Measurements from ENCODE around the gene FHL2. TPM values are rescaled to one million over a fixed set of nuclear protein-coding genes. Genes with fewer than 3 reads are reported as not detected.

FHL2 gene
- total RNA-seq, 3 donors from 2014 or later = 20.0 to 128 (median 98.2) TPM

- Histone ChIP-seq H3K27ac (peak overlapping the region; percentile 75 to 83), H3K27me3 (no peaks in the 10 kb centered on the region), H3K9me3 (no peaks in the 10 kb centered on the region), H3K4me1 (peaks cover 3 to 8% of the 10 kb centered on the region in 2 donors), H3K36me3 (no peaks in the 10 kb centered on the region), H3K4me3 (peak overlapping the region in 1 of 3 donors; percentile 17)
- intact Hi-C loops (cut with DNase I; ENCODE audit: low total_unique reads) = loop anchor here (10.0 kb wide), 1 partner anchor 315 kb away; no protein-coding TSS in a partner anchor
- no peak for TF ChIP-seq POLR2A (IDR thresholded peaks at IDR 0.05)
- TF ChIP-seq POLR2AphosphoS5 (IDR thresholded peaks at IDR 0.05) = peak; percentile 47 to 76 (median 75)
- no peak for TF ChIP-seq CTCF (IDR thresholded peaks at IDR 0.05)
- peak; percentile 63 to 94 for DNase-seq (ENCODE audit: low spot score in 2 of 2)
These were observed 10.9 kb upstream of the FHL2 start for GRCh38 chr2:105409717-105410116.

- H3K4me3 ChIP-seq = no peak overlapping the region
- no peaks in the 10 kb centered on the region for H3K36me3 ChIP-seq
- H3K27me3 ChIP-seq = no peaks in the 10 kb centered on the region
- no peak for DNase-seq (ENCODE audit: low spot score in 2 of 2)
- intact Hi-C loops (cut with DNase I; ENCODE audit: low total_unique reads) = no loop called here
- H3K9me3 ChIP-seq = no peaks in the 10 kb centered on the region
- peaks cover 3 to 8% of the 10 kb centered on the region in 2 donors for H3K4me1 ChIP-seq
- no peak for TF ChIP-seq POLR2AphosphoS5 (IDR thresholded peaks at IDR 0.05)
- TF ChIP-seq CTCF (IDR thresholded peaks at IDR 0.05) = no peak
- no peak for TF ChIP-seq POLR2A (IDR thresholded peaks at IDR 0.05)
- H3K27ac ChIP-seq = peak overlapping the region; percentile 75 to 76
These were observed 9.3 kb upstream of the FHL2 start for GRCh38 chr2:105407946-105408743.

- no peak for DNase-seq (ENCODE audit: low spot score in 2 of 2)
- Histone ChIP-seq H3K4me1 (peaks cover 3 to 8% of the 10 kb centered on the region in 2 donors), H3K9me3 (no peaks in the 10 kb centered on the region), H3K4me3 (no peak overlapping the region), H3K27ac (no peak overlapping the region), H3K36me3 (no peaks in the 10 kb centered on the region), H3K27me3 (no peaks in the 10 kb centered on the region)
- TF ChIP-seq POLR2A (IDR thresholded peaks at IDR 0.05) = no peak
- TF ChIP-seq POLR2AphosphoS5 (IDR thresholded peaks at IDR 0.05) = no peak
- TF ChIP-seq CTCF (IDR thresholded peaks at IDR 0.05) = no peak
- intact Hi-C loops (cut with DNase I; ENCODE audit: low total_unique reads) = no loop called here
These were observed 7.4 kb upstream of the FHL2 start for GRCh38 chr2:105406221-105406620.

GRCh38 chr2:105405291-105405690 is 6.4 kb upstream of the FHL2 start:
- intact Hi-C loops (cut with DNase I; ENCODE audit: low total_unique reads) = no loop called here
- H3K27ac ChIP-seq = peak overlapping the region; percentile 81 to 90
- DNase-seq (ENCODE audit: low spot score in 2 of 2) = no peak
- H3K4me3 ChIP-seq = no peak overlapping the region
- TF ChIP-seq POLR2AphosphoS5 (IDR thresholded peaks at IDR 0.05) = no peak
- TF ChIP-seq CTCF (IDR thresholded peaks at IDR 0.05) = no peak
- TF ChIP-seq POLR2A (IDR thresholded peaks at IDR 0.05) = no peak
- H3K36me3 ChIP-seq = no peaks in the 10 kb centered on the region
- no peaks in the 10 kb centered on the region for H3K9me3 ChIP-seq
- H3K27me3 ChIP-seq = no peaks in the 10 kb centered on the region
- H3K4me1 ChIP-seq = peaks cover 3 to 8% of the 10 kb centered on the region in 2 donors

- no peak for DNase-seq (ENCODE audit: low spot score in 2 of 2)
- peaks cover 3 to 8% of the 10 kb centered on the region in 2 donors for H3K4me1 ChIP-seq
- H3K4me3 ChIP-seq = no peak overlapping the region
- no peaks in the 10 kb centered on the region for H3K27me3 ChIP-seq
- TF ChIP-seq POLR2A (IDR thresholded peaks at IDR 0.05) (no peak), POLR2AphosphoS5 (IDR thresholded peaks at IDR 0.05) (no peak), CTCF (IDR thresholded peaks at IDR 0.05) (no peak)
- no peaks in the 10 kb centered on the region for H3K36me3 ChIP-seq
- peak overlapping the region; percentile 81 to 90 for H3K27ac ChIP-seq
- no peaks in the 10 kb centered on the region for H3K9me3 ChIP-seq
- intact Hi-C loops (cut with DNase I; ENCODE audit: low total_unique reads) = no loop called here
These were observed 5.9 kb upstream of the FHL2 start for GRCh38 chr2:105404736-105405135.

Data from breast epithelium (tissue), 4 donors.